Activated gamma-delta T cell treated with Interleukin-2 at 50 U/mL for 16 hours (primary cell): Measurements from ENCODE around the gene DCC.

Experiments used
- DNase-seq: peaks from one replicate; pipeline ENCODE4 v3.0.0-alpha.2; 2020

The DCC gene

GRCh38 chr18:52700816-52701215 is 360.8 kb downstream of the DCC start:
- DNase-seq: no peak

DNA sequence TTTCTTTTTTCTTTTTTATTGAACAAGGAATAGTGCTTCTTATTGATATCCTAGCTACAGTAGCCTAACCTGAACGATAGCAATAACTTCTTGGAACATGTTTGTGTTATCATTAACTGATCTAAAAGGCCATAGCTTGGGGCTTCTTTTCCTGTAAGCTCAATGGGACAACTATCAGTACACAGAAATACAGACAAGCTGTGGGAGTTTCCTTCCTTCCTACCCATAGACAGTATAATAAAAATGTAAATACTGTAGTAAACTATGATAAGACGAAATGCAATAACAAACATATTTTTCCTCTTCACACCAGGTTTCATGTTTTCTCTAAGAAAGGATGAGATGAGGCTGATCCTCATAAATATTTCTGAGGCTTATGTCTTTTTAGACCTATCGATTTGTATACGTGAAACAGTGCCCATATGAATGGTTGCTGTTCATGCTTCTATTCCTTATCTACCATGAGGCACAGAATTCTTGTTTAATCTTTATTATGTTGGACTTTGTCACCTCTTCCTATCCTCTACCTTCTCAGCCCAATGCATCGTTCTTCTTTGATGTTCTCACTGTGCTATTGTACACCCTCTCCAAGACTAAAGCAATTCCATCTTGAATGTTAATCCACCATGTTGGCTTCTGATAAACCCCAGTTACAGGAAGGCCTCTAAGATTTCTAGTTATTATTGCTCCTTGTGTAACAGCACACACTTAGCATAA is 361.4 kb downstream of the DCC start:
- no peak for DNase-seq

GRCh38 chr18:52715421-52715820 is 375.4 kb downstream of the DCC start:
- no peak for DNase-seq

DNA sequence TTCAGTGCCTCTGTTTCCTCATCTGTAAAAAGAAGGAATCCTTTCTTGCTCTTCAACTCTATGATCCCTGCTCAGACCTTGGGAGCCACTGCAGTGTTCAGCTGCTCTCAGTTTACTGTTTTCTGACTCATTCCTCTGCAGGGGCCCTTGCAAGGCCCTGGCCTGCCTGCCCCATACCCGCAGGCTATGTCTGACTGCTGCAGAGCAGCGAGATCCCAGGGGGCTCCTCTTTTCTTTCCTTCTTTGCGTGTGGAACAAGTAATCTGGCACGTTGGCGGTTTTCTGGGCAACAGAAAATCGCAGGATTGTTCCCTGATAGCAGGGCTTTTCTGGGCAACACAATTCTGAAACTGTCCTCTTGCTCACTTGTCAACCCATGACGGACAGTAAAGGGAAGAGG is 376.0 kb downstream of the DCC start:
- no peak for DNase-seq

DNA sequence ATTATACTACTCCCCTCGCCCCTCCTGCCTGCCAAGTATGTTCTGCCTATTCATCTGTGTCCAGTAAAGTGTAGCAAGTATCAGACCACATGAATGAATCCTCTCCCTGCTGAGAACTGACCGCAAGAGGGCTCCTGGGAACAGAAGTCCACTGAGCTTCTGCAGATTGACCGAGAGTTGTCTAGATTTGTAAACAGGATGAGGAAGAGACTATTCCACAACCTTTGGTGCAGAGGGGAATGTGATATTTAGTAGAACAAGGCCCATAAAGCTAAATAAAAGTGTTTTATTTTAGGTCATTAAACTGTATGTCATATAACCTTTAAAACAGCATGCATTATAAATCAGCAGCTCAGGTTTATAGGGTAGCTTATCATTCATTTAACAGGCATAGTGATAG is 377.0 kb downstream of the DCC start:
- no peak for DNase-seq

GRCh38 chr18:52722904-52723303 is 382.9 kb downstream of the DCC start:
- no peak for DNase-seq

GRCh38 chr18:52723550-52723970 is 383.6 kb downstream of the DCC start:
- no peak for DNase-seq

DNA sequence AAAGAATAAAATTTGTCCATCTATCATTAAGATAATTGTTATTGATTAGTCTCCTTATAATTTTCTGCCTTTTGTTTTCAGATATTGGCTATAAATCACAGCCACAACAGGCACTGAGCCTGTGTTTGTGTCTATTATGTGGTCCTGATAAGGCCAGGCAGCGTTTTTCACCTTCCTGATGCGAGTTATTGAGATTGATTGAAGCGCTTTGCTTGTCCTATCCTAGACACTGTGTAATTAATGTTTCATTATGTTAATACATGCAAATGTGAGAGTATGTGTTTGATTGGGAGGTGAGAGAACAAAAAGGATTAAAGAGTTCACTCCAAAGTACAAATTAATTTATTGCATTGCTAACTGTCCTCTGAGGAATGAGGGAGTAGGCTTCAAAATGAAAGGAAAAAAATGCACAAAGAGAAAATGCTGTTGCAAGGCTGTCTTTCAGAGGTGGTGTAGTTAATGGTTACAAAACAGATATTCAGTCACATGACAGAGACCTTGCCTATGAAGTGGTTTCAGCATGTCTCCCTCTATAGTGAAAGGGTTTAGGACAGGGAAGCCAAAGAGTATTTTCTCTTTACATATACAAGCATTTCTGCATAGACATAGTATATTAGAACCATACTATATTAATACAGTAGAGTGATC is 391.1 kb downstream of the DCC start:
- DNase-seq: no peak

DNA sequence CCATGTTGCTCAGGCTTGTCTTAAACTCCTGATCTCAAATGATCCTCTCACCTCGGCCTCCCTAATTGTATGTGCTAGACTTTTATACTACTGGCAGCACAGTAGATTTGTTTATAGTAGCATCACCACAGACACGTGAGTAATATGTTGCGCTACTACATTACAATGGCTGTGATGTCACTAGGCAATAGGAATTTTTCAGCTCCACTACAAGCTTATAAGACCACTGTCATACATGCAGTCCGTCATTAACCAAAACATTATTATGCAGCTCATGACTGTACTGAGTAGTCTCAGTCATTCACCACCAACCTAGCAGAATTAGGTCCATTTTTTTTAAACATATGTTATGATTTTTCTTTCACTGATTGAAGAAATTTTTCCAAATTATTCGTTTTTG is 398.9 kb downstream of the DCC start:
- no peak for DNase-seq

DNA sequence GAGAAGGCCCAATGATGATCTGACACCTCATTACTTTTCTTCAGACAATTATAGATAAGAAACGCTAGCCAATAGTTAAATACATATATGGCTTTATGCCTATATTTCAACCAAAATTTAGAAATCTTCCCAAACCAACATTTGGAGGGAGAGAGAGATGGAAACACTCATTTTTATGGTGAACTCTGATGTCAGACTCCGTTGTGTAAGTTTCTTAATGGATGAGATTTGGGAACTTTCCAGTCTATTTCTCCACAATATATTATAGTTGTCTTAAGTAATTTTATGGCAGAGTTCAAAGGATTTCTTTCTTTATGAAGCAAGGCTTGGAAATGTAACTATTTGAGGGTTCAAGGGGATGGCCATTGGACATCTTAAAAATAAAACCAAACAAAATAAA is 407.0 kb downstream of the DCC start:
- DNase-seq: no peak

DNA sequence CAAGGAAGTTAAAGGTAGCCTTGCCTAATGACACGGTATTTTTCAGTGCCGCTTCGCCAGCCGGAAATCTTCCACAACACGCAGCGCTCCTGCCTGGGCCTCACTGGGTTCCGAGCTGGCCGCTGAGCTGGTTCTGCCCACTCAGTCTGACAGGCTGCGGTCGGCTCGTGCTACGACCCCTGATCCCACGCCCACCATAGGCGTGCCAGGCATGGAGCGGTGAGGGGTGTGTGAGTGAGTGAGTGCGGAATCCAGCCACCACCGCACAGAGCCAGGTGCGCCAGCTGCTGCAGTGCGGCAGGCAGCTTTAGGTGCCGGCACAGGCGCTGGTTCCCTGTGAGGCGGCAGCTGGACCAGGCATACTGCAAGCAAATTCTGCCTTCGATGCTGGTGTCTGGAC is 407.9 kb downstream of the DCC start:
- no peak for DNase-seq

- DNase-seq: no peak
These were observed 408.3 kb downstream of the DCC start for GRCh38 chr18:52748343-52748742.

DNA sequence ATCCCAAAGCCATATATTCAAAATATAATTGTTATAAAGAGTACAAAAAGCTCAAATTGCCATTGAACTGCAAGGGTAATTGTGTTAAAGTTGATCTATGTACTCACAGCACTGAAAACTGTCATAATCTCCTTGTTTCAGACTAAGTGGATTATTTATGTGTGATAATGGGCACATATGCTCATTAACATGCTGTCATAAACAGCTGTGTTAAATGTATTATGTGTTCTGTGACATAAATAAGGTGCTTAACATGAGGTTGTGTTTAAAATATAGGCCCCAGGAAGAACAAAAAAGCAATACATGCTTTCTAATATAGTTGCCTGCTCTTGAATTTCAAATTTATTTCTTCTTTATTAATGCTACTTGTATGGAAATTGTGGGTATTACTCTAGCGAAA is 409.5 kb downstream of the DCC start:
- no peak for DNase-seq

DNA sequence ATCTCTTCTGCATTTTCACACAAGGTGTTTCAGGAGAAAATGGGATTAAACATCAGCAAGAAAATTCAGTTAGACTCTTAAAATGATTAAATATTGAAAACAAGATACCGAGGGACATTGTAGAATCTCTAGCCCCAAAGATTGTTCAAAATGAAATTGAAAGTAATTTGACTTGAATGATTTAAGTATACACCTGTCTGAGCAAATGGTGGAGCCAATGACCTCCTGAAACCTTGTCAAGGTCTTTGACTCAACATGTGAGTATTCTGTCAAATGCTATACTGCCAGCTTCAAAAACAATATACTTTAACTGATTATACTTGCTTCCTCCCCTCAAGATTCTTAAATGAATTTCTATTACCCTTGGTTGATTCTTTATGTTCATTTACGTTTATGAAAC is 411.0 kb downstream of the DCC start:
- no peak for DNase-seq

DNA sequence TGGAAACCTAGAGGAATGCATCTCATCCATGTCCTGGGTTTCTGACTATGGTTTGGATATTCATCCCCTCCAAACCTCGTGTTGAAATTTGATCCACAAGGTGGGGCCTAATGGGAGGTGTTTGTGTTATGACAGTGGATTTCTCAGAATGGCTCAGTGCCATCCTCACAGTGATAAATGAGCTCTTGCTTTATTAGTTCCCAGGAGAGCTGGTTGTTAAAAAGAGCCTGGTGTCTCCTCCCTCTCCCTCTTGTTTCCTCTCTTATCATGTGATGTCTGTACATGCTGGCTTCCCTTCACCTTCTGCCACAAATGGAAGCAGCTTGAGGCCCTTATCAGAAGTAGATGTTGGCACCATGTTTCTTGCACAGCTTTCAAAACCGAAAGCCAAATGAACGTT is 424.3 kb downstream of the DCC start:
- DNase-seq: no peak

GRCh38 chr18:52766002-52766545 is 426.1 kb downstream of the DCC start:
- DNase-seq: no peak

GRCh38 chr18:52781113-52781512 is 441.1 kb downstream of the DCC start:
- DNase-seq: no peak

GRCh38 chr18:52791321-52791720 is 451.3 kb downstream of the DCC start:
- DNase-seq: no peak

DNA sequence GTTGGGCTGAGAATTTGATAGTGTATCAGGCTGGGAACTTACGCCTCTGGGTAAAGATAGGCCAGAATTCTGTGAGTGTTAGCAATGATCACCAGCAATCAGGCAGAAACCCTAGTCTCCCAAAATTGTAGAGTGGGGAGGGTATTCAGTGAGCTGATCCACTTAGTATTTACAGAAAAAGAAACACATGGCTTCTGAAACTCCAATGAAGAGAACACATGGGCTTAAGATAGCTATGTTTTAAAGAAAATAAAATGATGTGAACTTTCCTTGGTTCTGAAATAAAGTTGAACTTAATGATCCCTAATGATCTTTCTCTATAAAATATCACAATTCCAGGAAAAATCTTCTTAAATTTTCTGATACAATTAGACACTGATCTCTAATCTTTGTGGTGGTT is 472.8 kb downstream of the DCC start:
- no peak for DNase-seq

- no peak for DNase-seq
These were observed 473.8 kb downstream of the DCC start for GRCh38 chr18:52813635-52814416.

- no peak for DNase-seq
These were observed 475.7 kb downstream of the DCC start for GRCh38 chr18:52815651-52816050.

- DNase-seq: no peak
These were observed 476.1 kb downstream of the DCC start for GRCh38 chr18:52816121-52816520.

DNA sequence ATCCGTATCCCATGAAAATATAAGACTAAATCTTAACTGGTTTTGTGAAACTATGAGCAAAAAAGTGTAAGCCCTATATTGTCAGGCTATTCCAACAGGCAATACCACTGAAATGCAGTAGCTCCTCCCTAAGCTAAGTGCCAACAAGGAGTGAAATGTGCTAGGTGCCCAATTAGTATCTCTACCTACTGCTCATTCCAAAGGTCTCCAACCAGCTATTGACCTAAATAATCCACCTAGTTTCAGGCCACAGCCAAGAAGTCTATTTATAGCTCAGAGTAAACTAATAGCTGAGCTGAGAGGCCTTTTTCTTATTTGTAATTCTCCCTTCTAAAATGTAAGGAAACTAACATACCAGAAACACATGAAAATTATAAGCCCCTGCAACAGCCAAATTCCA is 482.2 kb downstream of the DCC start:
- DNase-seq: no peak

- no peak for DNase-seq
These were observed 484.1 kb downstream of the DCC start for GRCh38 chr18:52824126-52824525.
